ENCODE measurements around the gene UNC13B.

Gene UNC13B

GRCh38 chr9:35335164-35335563, 173.4 kb downstream of the UNC13B start:
- DNase-seq (ENCODE audit: low read depth in 3 of 3), result no peak

GRCh38 chr9:35338086-35338485, 176.3 kb downstream of the UNC13B start:
- DNase-seq (ENCODE audit: low read depth in 3 of 3), result no peak

GRCh38 chr9:35338561-35339274, 176.9 kb downstream of the UNC13B start:
- DNase-seq (ENCODE audit: low read depth in 3 of 3), result no peak

DNA sequence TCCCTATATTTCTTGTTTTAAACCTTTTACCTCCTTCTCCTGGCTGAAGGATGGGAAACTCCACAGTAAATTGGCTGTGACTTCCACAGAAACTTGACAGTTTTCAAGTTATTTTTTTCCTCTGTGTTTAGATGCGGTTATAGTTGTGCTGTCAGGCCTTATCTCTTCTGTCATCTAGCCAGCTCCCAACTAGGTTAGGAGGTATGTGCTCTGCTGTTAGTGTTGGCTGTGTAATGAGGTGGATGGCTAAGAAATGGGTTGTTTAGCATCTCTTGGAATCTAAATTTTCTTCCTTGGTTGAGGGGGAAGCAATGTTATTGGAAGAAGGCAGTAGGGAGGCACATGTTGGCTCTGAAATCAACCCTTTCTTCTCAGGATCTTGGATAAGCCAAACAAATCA, 178.2 kb downstream of the UNC13B start:
- DNase-seq (ENCODE audit: low read depth in 3 of 3), result no peak

DNA sequence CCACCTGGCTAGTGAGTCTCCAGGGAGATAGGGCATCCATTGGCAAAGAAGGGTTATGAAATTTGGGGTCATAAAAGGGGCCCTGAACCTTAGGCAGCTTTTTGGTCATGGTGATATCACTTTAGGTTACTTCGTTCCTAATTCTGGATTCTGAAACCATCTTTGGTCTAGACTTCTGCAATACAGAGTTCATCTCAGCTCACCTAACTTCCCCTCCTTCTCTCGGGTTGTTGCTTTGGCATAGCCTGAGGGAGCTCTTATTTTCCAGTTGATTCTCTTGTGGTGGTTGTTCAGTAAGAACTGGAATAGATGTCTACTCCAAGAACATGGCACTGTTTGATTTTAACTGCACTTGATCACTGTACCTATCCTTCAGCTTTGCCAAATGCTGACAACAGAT, 179.2 kb downstream of the UNC13B start:
- DNase-seq (ENCODE audit: low read depth in 3 of 3), result no peak

- no peak for DNase-seq (ENCODE audit: low read depth in 3 of 3)
These were observed 179.8 kb downstream of the UNC13B start for GRCh38 chr9:35341585-35341984.

- no peak for DNase-seq (ENCODE audit: low read depth in 3 of 3)
These were observed 180.6 kb downstream of the UNC13B start for GRCh38 chr9:35342221-35342958.

GRCh38 chr9:35348109-35348508, 186.3 kb downstream of the UNC13B start:
- no peak for DNase-seq (ENCODE audit: low read depth in 3 of 3)

DNA sequence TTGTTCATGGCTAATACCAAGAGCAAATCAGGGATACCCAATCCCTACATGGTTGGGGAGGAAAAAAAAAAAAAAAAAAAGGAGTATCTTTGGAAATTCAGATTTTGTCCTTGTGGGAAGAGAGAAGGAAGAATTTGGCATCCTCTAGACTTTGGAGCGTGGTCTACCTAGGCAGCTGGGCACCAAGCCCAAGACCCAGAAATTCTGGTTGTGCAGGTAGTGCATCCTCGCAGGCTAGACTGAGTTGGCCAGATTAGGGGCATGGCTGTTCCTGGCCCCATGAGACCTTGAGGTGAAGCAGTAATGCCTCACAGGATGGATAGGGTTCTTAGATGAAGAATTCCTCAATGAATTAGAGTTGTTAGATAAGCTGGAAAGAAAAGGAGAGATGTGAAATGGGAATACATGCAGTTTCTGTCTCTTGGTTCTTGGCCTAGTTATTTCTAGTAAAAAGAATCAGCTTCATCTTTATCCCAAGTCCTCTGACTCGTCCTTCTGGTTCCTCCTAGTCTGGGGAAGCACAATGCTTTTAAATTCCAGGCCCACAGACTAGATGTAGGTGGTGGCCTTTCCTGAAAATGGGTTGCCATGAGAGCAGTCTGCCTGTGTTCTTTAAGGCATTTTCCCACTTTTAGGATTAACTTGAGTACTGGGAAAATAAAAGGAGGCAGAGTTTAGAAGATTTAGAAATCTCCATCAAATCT, 187.6 kb downstream of the UNC13B start:
- no peak for DNase-seq (ENCODE audit: low read depth in 3 of 3)

- DNase-seq (ENCODE audit: low read depth in 3 of 3), result no peak
These were observed 188.4 kb downstream of the UNC13B start for GRCh38 chr9:35350212-35350611.

- DNase-seq (ENCODE audit: low read depth in 3 of 3), result no peak
These were observed 189.2 kb downstream of the UNC13B start for GRCh38 chr9:35350827-35351549.

DNA sequence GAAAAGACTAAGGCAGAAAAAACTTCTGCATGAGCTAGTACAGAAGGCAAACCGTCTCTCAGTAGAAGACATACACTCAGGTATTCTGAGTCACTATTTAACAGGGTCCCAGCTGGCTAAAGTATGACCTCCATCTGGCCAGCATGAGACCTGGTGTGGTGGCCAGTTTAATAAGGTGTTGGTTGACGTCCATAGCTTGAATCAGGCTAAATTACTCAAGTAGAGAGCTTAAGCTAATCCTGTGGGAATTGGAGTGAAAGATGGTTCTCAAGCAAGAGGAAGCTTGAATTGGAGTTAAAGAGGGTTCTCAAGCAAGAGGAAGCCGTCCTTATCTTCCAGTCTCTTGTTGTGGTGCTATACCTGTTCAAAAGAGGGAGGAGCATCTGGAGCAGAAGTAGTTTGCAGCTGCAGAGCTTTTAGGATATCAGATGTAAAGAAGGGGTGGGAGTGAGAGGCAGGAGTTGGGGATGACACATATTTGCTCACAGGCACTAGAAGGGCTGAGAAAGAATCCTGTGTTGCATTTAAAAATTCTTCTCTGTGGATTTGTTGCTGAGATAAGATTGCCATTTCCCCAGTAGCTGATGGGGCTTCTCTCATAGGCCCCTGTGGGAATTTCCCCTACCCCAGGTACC, 192.0 kb downstream of the UNC13B start:
- no peak for DNase-seq (ENCODE audit: low read depth in 3 of 3)

- no peak for DNase-seq (ENCODE audit: low read depth in 3 of 3)
These were observed 194.1 kb downstream of the UNC13B start for GRCh38 chr9:35355939-35356338.

GRCh38 chr9:35357116-35357515, 195.3 kb downstream of the UNC13B start:
- DNase-seq (ENCODE audit: low read depth in 3 of 3), result no peak

DNA sequence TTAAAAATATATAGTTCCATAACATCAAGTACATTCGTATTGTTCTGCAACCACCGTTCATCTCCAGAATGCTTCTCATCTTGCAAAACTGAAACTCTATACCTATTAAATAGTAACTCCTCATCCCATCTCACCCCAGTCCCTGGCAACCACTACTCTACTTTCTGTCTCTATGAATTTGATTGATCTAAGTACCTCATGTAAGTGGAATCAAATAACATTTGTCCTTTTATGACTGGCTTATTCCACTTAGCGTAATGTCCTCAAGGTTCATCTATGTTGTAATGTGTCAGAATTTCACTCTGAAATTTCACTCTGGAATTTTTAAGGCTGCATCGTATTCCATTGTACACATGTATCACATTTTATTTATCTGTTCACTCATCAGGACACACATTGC, 196.0 kb downstream of the UNC13B start:
- DNase-seq (ENCODE audit: low read depth in 3 of 3), result no peak

DNA sequence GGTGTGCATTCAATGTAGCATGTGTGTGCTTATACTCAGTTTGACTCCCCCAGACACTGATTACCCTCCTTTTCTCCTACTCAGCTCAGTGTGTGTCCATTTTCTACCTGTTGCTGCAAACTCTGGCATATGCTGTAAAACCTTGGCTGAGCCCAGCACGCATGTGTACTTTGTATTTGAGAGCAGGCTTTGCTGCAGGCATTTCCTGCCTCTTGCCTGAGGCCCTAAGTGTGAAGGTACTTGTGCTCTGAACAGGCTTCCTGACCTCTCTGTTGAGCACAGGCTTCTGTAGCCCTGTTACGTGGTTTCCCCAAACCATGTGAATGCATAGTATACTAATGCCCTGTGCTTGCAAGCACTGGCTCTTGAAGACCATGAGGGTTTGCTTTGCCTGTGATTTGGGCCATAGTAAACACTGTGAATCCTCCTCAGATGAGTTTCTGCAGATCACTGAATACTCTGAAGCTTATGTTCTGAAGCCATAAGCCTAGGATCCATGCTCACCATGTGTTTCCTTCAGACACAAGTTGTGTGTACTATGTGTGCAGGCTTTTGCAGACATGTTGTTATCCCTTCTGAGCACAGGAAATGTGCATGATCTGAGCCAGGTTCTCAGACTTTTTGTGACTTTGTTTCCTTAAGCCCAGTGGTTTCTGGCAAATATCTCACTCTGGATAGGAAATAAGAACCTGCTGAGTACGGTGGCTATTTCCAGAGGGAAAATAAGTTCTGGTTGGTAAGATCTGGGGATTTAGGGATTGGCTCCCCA, 203.2 kb downstream of the UNC13B start:
- no peak for DNase-seq (ENCODE audit: low read depth in 3 of 3)

DNA sequence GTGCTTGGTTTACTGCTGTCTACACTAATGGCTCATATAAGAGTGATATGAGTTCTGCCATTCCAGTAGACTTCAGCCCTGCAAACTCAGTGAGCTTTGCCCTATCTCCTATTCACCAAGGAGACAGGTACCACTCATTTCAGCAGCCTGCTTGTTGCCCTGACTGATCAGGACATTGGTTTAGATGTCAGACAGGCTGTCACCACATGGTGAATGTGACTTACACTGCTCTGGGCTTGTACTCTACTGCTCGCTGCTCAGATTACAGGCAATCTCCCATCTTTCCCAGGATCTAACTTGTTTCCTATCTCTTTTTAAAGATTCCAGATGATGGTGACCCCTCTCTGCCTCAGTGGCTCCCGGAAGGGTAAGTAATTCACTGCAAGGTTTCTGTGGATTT, 204.8 kb downstream of the UNC13B start:
- no peak for DNase-seq (ENCODE audit: low read depth in 3 of 3)

DNA sequence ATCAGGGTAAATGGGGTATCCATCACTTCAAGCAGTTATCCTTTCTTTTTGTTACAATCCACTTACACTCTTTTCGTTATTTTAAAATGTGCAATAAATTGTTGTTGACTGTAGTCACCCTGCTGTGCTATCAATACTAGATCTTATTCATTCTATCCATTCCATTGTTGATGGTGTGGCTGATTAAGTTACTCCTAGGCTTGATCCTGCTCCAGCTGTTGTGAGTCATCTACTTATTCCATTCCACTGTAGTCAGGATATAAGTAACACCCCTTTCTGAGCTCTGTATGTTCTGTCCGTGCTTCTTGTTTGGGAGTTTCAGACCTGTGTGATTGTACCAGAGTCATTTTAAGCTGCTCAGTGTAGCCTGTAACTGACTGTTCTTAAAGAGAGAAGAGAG, 205.6 kb downstream of the UNC13B start:
- no peak for DNase-seq (ENCODE audit: low read depth in 3 of 3)

DNA sequence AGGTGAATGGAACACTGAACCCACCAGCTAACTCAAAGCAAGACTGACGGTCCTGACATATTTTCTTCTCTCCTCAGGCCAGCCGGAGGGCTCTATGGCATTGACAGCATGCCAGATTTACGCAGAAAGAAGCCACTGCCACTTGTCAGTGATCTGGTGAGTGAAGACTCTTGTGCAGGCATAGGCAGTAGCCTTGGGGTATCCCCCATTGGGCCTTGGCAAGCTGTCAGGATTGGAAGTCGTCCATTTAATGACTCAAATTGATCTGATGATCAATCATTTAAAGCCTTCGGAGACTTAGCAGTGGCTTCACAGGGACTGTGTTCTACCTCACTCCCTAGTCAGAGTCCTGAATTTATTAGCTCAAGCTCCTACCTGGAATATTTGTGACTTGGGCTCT, 208.4 kb downstream of the UNC13B start:
- DNase-seq (ENCODE audit: low read depth in 3 of 3), result no peak

GRCh38 chr9:35374436-35374835, 212.6 kb downstream of the UNC13B start:
- DNase-seq (ENCODE audit: low read depth in 3 of 3), result no peak

DNA sequence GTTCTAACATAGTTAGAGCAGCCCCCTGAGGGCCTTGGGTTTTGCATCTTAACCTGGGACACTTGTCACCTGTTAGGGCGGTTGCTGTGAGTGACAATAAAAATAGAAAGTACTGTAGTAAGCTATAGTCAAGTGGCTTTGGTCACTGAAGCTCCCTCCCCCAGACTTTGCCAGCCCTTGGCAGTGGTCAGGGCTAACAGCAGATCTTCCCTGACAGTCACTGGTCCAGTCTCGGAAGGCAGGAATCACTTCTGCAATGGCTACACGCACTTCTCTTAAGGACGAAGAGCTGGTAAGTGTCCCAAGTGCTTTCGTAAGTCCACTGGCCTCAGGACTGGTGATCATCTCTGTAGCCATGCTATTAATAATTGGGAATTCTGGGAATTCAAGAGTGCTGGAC, 213.1 kb downstream of the UNC13B start:
- DNase-seq (ENCODE audit: low read depth in 3 of 3), result no peak

All from stimulated activated CD4-positive, alpha-beta T cell treated with anti-CD3 and anti-CD28 coated beads, TNF-alpha, amount 100 ng/mL, for 48 hours (primary cell).